SK-N-SH (cell line): ENCODE results near the gene GPRC5A. TPM values are rescaled to one million over a fixed set of nuclear protein-coding genes. Genes with fewer than 3 reads are reported as not detected.

ENCODE experiments used
- CTCF ChIA-PET: fragments of 300-600, 350-600 bp; formaldehyde crosslinking; extraction: SDS; loops from one replicate; lab custom pipeline; 2021; lab: Yijun Ruan, JAX
- POLR2A ChIA-PET: fragments of 350-600 bp; sonication (Branson Sonifier 250); formaldehyde crosslinking; extraction: SDS; loops from one replicate; lab custom pipeline; 2020; ENCODE audit warnings: antibody characterized with exemption, inconsistent platforms; lab: Yijun Ruan, JAX
- DNase-seq: peaks from one replicate; pipeline ENCODE4 v3.0.0; 2012
- H2AFZ ChIP-seq: fragments of 200-600 bp; sonication (generic); 2 replicates; pipeline ENCODE4 v1.8.1; 2016; ENCODE audit warnings: antibody characterized with exemption, mild to moderate bottlenecking, low read depth
- H3F3A ChIP-seq: fragments of 200-600 bp; sonication (generic); replicated peaks from 2 replicates; pipeline ENCODE3; 2016; ENCODE audit warnings: antibody characterized with exemption, mild to moderate bottlenecking; ENCODE audit not compliant: insufficient read depth
- H3K27ac ChIP-seq, 2 experiments: fragments of 200-500 bp in 1 of 2; fragments of 200-600 bp in 1 of 2; sonication (Bioruptor generic) in 1 of 2; sonication (generic), shearing (Covaris generic) in 1 of 2; 2 replicates each; pipeline versions ENCODE4 v1.5.1 to v1.6.1; 2014 to 2016; ENCODE audit warnings: low read depth in 2 of 2, inconsistent platforms in 1 of 2, low read length in 1 of 2, mild to moderate bottlenecking in 1 of 2, mixed read lengths in 1 of 2
- H3K27me3 ChIP-seq: fragments of 200-600 bp; sonication (generic), shearing (Covaris generic); 2 replicates; pipeline ENCODE4 v1.6.1; 2016; ENCODE audit warnings: mixed run types; ENCODE audit not compliant: insufficient read depth
- H3K36me3 ChIP-seq, 2 experiments: fragments of 200-500 bp in 1 of 2; fragments of 200-600 bp in 1 of 2; sonication (Bioruptor generic) in 1 of 2; sonication (generic) in 1 of 2; replicated peaks in 1 of 2; 2 replicates each; pipeline versions ENCODE3 to v1.5.1; 2014 to 2016; ENCODE audit warnings: low read length in 1 of 2, mild to moderate bottlenecking in 1 of 2; ENCODE audit not compliant: insufficient read depth in 2 of 2, control insufficient read depth in 1 of 2
- H3K4me1 ChIP-seq, 2 experiments: fragments of 200-500 bp in 1 of 2; fragments of 200-600 bp in 1 of 2; sonication (Bioruptor generic) in 1 of 2; sonication (generic), shearing (Covaris generic) in 1 of 2; 2 replicates each; pipeline versions ENCODE4 v1.5.1 to v1.6.1; 2014 to 2016; ENCODE audit warnings: low read depth in 1 of 2, low read length in 1 of 2, mixed run types in 1 of 2; ENCODE audit not compliant: insufficient read depth in 2 of 2, control insufficient read depth in 1 of 2
- H3K4me2 ChIP-seq: fragments of 200-600 bp; sonication (generic), shearing (Covaris generic); 2 replicates; pipeline ENCODE4 v1.6.1; 2017; ENCODE audit warnings: mixed run types
- H3K4me3 ChIP-seq, 2 experiments: fragments of 200-500 bp in 1 of 2; fragments of 200-600 bp in 1 of 2; sonication (Bioruptor generic) in 1 of 2; sonication (generic), shearing (Covaris generic) in 1 of 2; 2 replicates each; pipeline versions ENCODE4 v1.5.1 to v1.8.1; 2014 to 2016; ENCODE audit warnings: low read depth in 2 of 2, inconsistent platforms in 1 of 2, low read length in 1 of 2, mild to moderate bottlenecking in 1 of 2, mixed read lengths in 1 of 2, moderate library complexity in 1 of 2
- H3K79me2 ChIP-seq: fragments of 200-600 bp; sonication (generic); 2 replicates; pipeline ENCODE4 v1.8.1; 2017; ENCODE audit warnings: mild to moderate bottlenecking; ENCODE audit not compliant: insufficient read depth
- H3K9ac ChIP-seq: fragments of 200-600 bp; sonication (generic); 2 replicates; pipeline ENCODE4 v1.6.1; 2017; ENCODE audit warnings: mixed run types
- H3K9me2 ChIP-seq: fragments of 200-600 bp; sonication (generic); 2 replicates; pipeline ENCODE4 v1.6.1; 2017; ENCODE audit warnings: mixed run types
- H3K9me3 ChIP-seq: fragments of 200-600 bp; sonication (generic); 2 replicates; pipeline ENCODE4 v1.6.1; 2017; ENCODE audit warnings: mixed run types, mild to moderate bottlenecking, moderate library complexity
- H4K20me1 ChIP-seq: fragments of 200-600 bp; sonication (generic); 2 replicates; pipeline ENCODE4 v1.6.1; 2017; ENCODE audit warnings: mild to moderate bottlenecking, mixed run types; ENCODE audit not compliant: insufficient read depth
- CHD2 ChIP-seq: fragments of 150-350 bp; IDR thresholded peaks from 2 replicates; pipeline ENCODE4 v1.6.1; 2018; ENCODE audit warnings: low read length; ENCODE audit not compliant: partially characterized antibody
- EP300 ChIP-seq, 2 experiments: IDR thresholded peaks; 2 replicates each; pipeline versions ENCODE4 v1.4.0 to v1.6.1; 2012; ENCODE audit warnings: borderline replicate concordance in 1 of 2, low read depth in 1 of 2, low read length in 1 of 2
- EZH2phosphoT487 ChIP-seq: fragments of 200-600 bp; sonication (generic); IDR thresholded peaks from 2 replicates; pipeline ENCODE4 v1.6.1; 2017; ENCODE audit warnings: low read depth, mixed run types, mild to moderate bottlenecking, antibody characterized with exemption, moderate library complexity, borderline replicate concordance
- FOSL2 ChIP-seq: IDR thresholded peaks from 2 replicates; pipeline ENCODE4 v1.4.0; 2012; ENCODE audit warnings: low read depth, mild to moderate bottlenecking, moderate library complexity, borderline replicate concordance
- FOXJ3 ChIP-seq: sonication (generic); formaldehyde crosslinking; IDR thresholded peaks from 2 replicates; pipeline ENCODE4 v1.5.1; 2020; ENCODE audit warnings: mild to moderate bottlenecking, missing genetic modification reagents
- FOXM1 ChIP-seq: IDR thresholded peaks from 2 replicates; pipeline ENCODE4 v1.4.0; 2012; ENCODE audit warnings: low read depth, mild to moderate bottlenecking
- GABPA ChIP-seq: IDR thresholded peaks from 2 replicates; pipeline ENCODE4 v1.4.0; 2012; ENCODE audit warnings: low read depth, mild to moderate bottlenecking
- GATA2 ChIP-seq: sonication (generic); formaldehyde crosslinking; IDR thresholded peaks from 2 replicates; pipeline ENCODE4 v1.5.0; 2020; ENCODE audit warnings: mild to moderate bottlenecking, missing genetic modification reagents
- JUND ChIP-seq: IDR thresholded peaks from 2 replicates; pipeline ENCODE4 v1.4.0; 2012
- NFIC ChIP-seq: IDR thresholded peaks from 2 replicates; pipeline ENCODE4 v1.4.0; 2012; ENCODE audit warnings: borderline replicate concordance
- RCOR1 ChIP-seq: fragments of 150-350 bp; IDR thresholded peaks from 2 replicates; pipeline ENCODE4 v1.6.1; 2017; ENCODE audit warnings: antibody characterized with exemption, low read length
- RFX5 ChIP-seq: IDR thresholded peaks from 2 replicates; pipeline ENCODE4 v1.6.1; 2012; ENCODE audit warnings: mild to moderate bottlenecking, improper control_type of control experiment, low read length
- TEAD4 ChIP-seq: IDR thresholded peaks from 2 replicates; pipeline ENCODE4 v1.4.0; 2012; ENCODE audit warnings: mild to moderate bottlenecking, borderline replicate concordance; ENCODE audit not compliant: insufficient read depth
- YY1 ChIP-seq: IDR thresholded peaks from 2 replicates; pipeline ENCODE4 v1.4.0; 2012; ENCODE audit warnings: low read depth, mild to moderate bottlenecking
- WGBS: methylation state at CpG from one replicate; pipeline ENCODE4 v1.1.6; 2017; ENCODE audit warnings: low lambda C conversion rate; 5-methylcytosine and 5-hydroxymethylcytosine counted together
- polyA plus RNA-seq, 3 experiments: library from polyadenylated mRNA; depleted of rRNA; stranded (reverse); fragments of >200 nt; gene quantifications; 2 replicates each; pipeline ENCODE4 v1.2.3, GENCODE V29; 2012
- TF ChIP-seq, protein P1 (sequence below): fragments of 150-350 bp; IDR thresholded peaks from 2 replicates; pipeline ENCODE4 v1.6.1; 2017; ENCODE audit warnings: antibody characterized with exemption, low read length, low read depth, borderline replicate concordance
- TF ChIP-seq, protein P2 (sequence below): fragments of 200-600 bp; sonication (generic); IDR thresholded peaks from 2 replicates; pipeline ENCODE4 v1.6.1; 2017; ENCODE audit warnings: antibody characterized with exemption, mild to moderate bottlenecking, moderate library complexity
- TF ChIP-seq, protein P3 (sequence below): IDR thresholded peaks from 2 replicates; pipeline ENCODE4 v1.4.0; 2012; ENCODE audit warnings: low read depth

The GPRC5A gene
- polyA plus RNA-seq, 1 of the 3 experiments (the other 2 are of a cell fraction), result 12.7 TPM

DNA sequence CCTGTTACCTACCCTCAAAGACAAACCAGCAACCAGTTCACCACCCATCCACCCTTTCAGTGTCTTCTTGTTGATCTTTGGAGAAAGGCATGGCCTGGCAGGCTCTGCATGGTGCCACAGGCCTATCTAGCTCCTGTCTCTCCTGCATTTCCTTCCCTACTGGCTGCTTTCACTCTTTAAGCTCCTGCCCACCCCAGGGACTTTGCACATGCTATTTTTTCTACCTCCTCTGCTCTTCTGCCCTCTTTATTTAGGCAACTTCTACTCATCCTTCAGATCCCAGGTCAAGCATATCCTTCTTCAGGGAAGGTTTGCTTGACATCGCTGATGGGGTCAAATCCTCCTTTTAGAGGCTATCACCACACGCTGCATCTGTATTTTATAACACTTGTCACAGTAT lies 27.1 kb upstream of the GPRC5A start:
- Histone ChIP-seq H3K36me3 (no peaks in the 10 kb centered on the region), H3K27me3 (no peaks in the 10 kb centered on the region), H2AFZ (no peak overlapping the region), H3K9me2 (no peaks in the 10 kb centered on the region), H3K79me2 (no peaks in the 10 kb centered on the region), H3K4me3 (no peak overlapping the region), H3K9me3 (no peaks in the 10 kb centered on the region), H3F3A (peaks cover 12% of the 10 kb centered on the region), H3K4me2 (no peak overlapping the region), H3K27ac (no peak overlapping the region), H3K4me1 (no peaks in the 10 kb centered on the region), H4K20me1 (no peaks in the 10 kb centered on the region), H3K9ac (no peak overlapping the region)
- no peak for TF ChIP-seq NFIC
- ChIA-PET CTCF (interaction anchor here (0.8 kb wide), 1 partner anchor 27 kb away, joined by 3 read pairs; no protein-coding TSS in a partner anchor), POLR2A (no interaction called here)
- no peak for DNase-seq
- 96% methylated on average over 2 of the region's 2 CpGs for WGBS

DNA sequence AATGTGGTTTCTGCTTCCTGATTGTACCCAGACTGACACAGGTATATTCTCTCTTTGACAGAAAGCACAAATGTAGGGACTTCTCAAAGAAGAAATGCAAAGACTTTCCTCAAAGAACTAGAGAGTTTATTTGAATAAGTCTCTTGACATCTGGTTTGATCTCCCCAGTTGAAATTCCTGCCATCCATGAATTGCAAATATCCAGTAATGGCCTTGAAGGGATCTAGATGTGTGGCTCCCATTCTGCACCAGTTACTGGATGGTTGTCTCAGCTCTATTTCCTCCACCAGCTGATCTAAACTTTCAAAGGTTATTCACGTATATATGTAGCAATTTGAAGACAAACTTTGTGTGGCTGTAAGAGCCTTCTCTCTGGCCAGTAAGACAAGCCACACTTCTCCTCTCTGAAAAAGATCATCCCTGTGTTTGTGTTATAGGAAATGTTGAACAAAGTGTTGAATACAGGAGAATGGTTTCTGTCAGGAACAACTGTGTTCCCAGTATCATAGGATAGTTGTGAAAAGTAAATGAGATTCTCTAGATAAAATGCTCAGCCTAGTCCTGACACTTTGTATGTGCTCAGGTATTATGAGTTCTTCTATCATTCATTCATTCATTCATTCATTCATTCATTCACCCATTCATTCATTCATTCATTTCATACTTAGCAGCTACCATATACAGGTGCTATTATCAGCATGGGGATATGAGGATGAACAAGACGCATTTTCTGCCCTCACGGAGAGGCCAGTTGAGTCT lies 22.7 kb upstream of the GPRC5A start:
- Histone ChIP-seq H3F3A (peaks cover 40% of the 10 kb centered on the region), H3K36me3 (no peaks in the 10 kb centered on the region), H3K9me2 (no peaks in the 10 kb centered on the region), H3K4me2 (no peak overlapping the region), H2AFZ (no peak overlapping the region), H3K4me1 (peaks cover 0 to 18% of the 10 kb centered on the region in 2 experiments; a peak in 3 of 4 replicates), H3K9ac (no peak overlapping the region), H4K20me1 (no peaks in the 10 kb centered on the region), H3K4me3 (no peak overlapping the region), H3K27ac (no peak overlapping the region), H3K9me3 (no peaks in the 10 kb centered on the region), H3K27me3 (no peaks in the 10 kb centered on the region)
- POLR2A ChIA-PET, result no interaction called here
- CTCF ChIA-PET, result interaction anchor here (1.8 kb wide), 1 partner anchor 9 kb away, joined by 6 read pairs; no protein-coding TSS in a partner anchor
- no peak for DNase-seq
- 95% methylated on average over 3 of the region's 3 CpGs for WGBS
- TF ChIP-seq GABPA (no peak), TEAD4 (no peak), EZH2phosphoT487 (no peak), RFX5 (no peak), FOXJ3 (CRISPR knock-in tag) (no peak)
- TF ChIP-seq, all 33 proteins: peak for 0
- H3K79me2 ChIP-seq, result no peaks in the 10 kb centered on the region

DNA sequence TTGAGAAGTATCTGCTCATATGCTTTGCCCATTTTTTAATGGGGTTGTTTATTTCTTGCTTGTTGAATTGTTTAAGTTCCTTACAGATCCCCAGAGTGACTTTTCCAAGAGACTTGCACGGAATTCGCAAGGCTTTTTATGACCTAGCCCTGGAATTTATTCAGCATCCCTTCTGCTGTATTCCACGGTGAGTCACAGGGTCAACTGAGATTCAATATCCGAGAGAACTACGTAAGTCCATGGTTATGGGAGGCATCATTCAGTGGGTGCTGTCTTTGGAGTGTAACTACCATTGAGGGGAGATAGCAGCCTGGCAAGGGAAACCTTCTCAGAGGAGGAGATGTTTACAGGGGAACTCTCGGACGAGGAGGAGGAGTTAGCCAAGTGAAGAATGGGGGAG lies 20.9 kb upstream of the GPRC5A start:
- H3K9me3 ChIP-seq, result no peaks in the 10 kb centered on the region
- H3K27ac ChIP-seq, result peak overlapping the region in 1 of 2 experiments; percentile 82; a peak in 2 of 4 replicates
- CTCF ChIA-PET, result no interaction called here
- H3K4me2 ChIP-seq, result no peak overlapping the region
- peaks cover 0 to 18% of the 10 kb centered on the region in 2 experiments; a peak in 3 of 4 replicates for H3K4me1 ChIP-seq
- no peak overlapping the region for H3K9ac ChIP-seq
- H3K9me2 ChIP-seq, result no peaks in the 10 kb centered on the region
- H3K27me3 ChIP-seq, result no peaks in the 10 kb centered on the region
- H3K79me2 ChIP-seq, result no peaks in the 10 kb centered on the region
- POLR2A ChIA-PET, result no interaction called here
- DNase-seq, result no peak
- H3K36me3 ChIP-seq, result no peaks in the 10 kb centered on the region
- H3F3A ChIP-seq, result peaks cover 40% of the 10 kb centered on the region
- H2AFZ ChIP-seq, result no peak overlapping the region
- WGBS, result 23% methylated on average over 7 of the region's 7 CpGs
- H3K4me3 ChIP-seq, result no peak overlapping the region
- H4K20me1 ChIP-seq, result no peaks in the 10 kb centered on the region
- TF ChIP-seq RCOR1 (no peak), FOXM1 (no peak), EP300 (IDR thresholded peaks at IDR 0.05; ENCODE audit: borderline replicate concordance in 1 of 2, low read depth in 1 of 2, low read length in 1 of 2) (peak in 1 of 2 experiments; percentile 82; a peak in 2 of 4 replicates), GATA2 (CRISPR knock-in tag) (no peak), FOXJ3 (CRISPR knock-in tag) (no peak), JUND (peak; percentile 85), FOSL2 (peak; percentile 93), YY1 (no peak), EZH2phosphoT487 (no peak), CHD2 (no peak), RFX5 (no peak)
- TF ChIP-seq, protein P1, sequence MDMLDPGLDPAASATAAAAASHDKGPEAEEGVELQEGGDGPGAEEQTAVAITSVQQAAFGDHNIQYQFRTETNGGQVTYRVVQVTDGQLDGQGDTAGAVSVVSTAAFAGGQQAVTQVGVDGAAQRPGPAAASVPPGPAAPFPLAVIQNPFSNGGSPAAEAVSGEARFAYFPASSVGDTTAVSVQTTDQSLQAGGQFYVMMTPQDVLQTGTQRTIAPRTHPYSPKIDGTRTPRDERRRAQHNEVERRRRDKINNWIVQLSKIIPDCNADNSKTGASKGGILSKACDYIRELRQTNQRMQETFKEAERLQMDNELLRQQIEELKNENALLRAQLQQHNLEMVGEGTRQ, result no peak
- TF ChIP-seq, protein P2, sequence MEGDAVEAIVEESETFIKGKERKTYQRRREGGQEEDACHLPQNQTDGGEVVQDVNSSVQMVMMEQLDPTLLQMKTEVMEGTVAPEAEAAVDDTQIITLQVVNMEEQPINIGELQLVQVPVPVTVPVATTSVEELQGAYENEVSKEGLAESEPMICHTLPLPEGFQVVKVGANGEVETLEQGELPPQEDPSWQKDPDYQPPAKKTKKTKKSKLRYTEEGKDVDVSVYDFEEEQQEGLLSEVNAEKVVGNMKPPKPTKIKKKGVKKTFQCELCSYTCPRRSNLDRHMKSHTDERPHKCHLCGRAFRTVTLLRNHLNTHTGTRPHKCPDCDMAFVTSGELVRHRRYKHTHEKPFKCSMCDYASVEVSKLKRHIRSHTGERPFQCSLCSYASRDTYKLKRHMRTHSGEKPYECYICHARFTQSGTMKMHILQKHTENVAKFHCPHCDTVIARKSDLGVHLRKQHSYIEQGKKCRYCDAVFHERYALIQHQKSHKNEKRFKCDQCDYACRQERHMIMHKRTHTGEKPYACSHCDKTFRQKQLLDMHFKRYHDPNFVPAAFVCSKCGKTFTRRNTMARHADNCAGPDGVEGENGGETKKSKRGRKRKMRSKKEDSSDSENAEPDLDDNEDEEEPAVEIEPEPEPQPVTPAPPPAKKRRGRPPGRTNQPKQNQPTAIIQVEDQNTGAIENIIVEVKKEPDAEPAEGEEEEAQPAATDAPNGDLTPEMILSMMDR, result no peak
- TF ChIP-seq, protein P3, sequence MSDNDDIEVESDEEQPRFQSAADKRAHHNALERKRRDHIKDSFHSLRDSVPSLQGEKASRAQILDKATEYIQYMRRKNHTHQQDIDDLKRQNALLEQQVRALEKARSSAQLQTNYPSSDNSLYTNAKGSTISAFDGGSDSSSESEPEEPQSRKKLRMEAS, result no peak
